ENCODE results near the gene ARG2.

The ARG2 gene

DNA sequence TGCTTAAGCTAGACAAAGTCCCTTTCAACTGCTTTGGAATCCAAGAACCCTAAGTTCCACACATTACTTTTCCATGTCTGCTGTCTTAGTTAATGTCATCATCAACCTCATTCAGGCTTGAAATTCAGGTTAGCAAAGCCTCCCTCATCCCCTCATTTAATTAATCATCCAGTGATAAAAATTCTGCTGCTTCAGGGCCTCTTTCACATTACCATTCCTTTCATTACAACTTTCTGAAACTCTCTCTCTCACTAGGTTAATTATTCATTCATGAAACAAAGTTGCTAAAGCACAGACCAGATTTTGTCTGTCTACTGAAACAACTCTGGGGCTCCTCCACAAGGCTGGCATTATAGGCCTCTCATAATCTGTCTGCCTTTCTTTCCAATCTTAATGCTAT lies 64.1 kb downstream of the ARG2 start:
- no peak for DNase-seq (ENCODE audit: low read depth in 2 of 2)

GRCh38 chr14:67690011-67690410 lies 70.3 kb downstream of the ARG2 start:
- no peak for DNase-seq (ENCODE audit: low read depth in 2 of 2)

DNA sequence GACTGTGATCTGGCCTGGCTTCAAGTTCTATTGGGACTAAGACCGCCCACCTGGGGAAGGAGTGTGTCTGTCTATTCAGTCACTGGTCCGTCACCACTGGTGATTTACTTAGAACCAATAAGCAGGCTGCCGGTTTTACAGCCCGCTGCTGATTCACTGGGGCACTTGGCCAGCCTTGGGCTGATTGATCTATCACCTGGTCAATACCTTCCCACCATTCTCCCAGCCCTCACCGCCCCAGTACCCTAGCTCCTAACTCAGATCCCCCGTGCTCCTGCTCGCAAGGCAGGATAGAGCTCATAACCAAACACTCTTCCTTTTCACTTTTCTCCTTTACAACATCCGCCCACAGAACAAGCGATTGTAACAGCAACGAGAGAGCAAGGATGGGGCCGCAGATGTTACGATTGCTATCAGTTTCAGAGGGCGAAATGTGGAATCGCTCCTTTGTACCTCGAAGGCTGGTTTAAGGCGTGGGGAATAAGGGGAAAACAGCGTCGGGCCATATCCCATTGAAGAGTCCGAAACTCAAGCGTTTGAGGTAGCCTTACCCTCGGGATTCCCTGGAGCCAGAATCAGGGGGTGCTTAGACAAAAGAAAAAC lies 75.2 kb downstream of the ARG2 start:
- DNase-seq (ENCODE audit: low read depth in 2 of 2): peak; percentile 47 to 54

- peak; percentile 63 to 72 for DNase-seq (ENCODE audit: low read depth in 2 of 2)
These were observed 75.8 kb downstream of the ARG2 start, which contains the start of gene RDH11 for GRCh38 chr14:67695394-67695949. Gene RDH11 (minus strand): TSS chr14:67695764. CDS start chr14:67695703, 61 bp downstream.

DNA sequence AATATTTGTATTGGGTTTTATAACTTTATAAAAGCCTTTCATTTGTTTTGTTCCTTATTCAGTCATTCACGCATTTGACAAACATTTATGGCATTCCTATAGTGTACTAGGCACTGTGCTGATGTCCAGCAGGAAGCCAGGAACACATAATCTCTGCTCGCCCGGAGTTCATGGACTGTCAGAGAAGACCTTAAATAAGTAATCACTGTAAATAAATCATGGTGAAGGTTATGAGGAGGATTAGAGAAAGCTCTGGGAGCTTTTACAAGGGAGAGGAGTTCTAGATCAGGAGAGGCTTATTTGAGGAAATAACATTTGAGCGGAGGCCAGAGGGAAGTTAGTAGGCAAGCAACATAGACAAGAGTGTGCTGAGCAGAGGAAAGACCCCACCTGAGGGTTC lies 77.3 kb downstream of the ARG2 start:
- DNase-seq (ENCODE audit: low read depth in 2 of 2): no peak

- no peak for DNase-seq (ENCODE audit: low read depth in 2 of 2)
These were observed 78.5 kb downstream of the ARG2 start for GRCh38 chr14:67698179-67698578.
